ENCODE measurements around the gene MLLT6.

- TF ChIP-seq, protein P1, sequence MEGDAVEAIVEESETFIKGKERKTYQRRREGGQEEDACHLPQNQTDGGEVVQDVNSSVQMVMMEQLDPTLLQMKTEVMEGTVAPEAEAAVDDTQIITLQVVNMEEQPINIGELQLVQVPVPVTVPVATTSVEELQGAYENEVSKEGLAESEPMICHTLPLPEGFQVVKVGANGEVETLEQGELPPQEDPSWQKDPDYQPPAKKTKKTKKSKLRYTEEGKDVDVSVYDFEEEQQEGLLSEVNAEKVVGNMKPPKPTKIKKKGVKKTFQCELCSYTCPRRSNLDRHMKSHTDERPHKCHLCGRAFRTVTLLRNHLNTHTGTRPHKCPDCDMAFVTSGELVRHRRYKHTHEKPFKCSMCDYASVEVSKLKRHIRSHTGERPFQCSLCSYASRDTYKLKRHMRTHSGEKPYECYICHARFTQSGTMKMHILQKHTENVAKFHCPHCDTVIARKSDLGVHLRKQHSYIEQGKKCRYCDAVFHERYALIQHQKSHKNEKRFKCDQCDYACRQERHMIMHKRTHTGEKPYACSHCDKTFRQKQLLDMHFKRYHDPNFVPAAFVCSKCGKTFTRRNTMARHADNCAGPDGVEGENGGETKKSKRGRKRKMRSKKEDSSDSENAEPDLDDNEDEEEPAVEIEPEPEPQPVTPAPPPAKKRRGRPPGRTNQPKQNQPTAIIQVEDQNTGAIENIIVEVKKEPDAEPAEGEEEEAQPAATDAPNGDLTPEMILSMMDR (IDR thresholded peaks at IDR 0.05) = peak in 2 of 6 experiments; percentile 6 to 28
- no peak for TF ChIP-seq POLR2A (IDR thresholded peaks at IDR 0.05)
These were observed 56.5 kb downstream of the MLLT6 start for GRCh38 chr17:38761612-38762011.
